HL-60 (cell line): ENCODE measurements around the gene FRK.

Experiments
- DNase-seq, 2 experiments: peaks; one replicate each; pipeline ENCODE4 v3.0.0-alpha.2; 2010 to 2020; ENCODE audit warnings: low read depth in 1 of 2, low spot score in 1 of 2
- H3K27ac ChIP-seq: fragments of 250-450 bp; sonication (Bioruptor Pico); replicated peaks from 2 replicates; pipeline ENCODE4 v1.5.1; 2020; ENCODE audit warnings: mild to moderate bottlenecking, moderate library complexity
- H3K27me3 ChIP-seq: fragments of 250-450 bp; sonication (Bioruptor Pico); 2 replicates; pipeline ENCODE4 v1.5.1; 2021; ENCODE audit warnings: mild to moderate bottlenecking, moderate library complexity; ENCODE audit not compliant: insufficient read depth, poor library complexity, severe bottlenecking
- H3K4me3 ChIP-seq: replicated peaks from 2 replicates; pipeline ENCODE4 v1.5.1; 2011; ENCODE audit warnings: mild to moderate bottlenecking, control low read depth, low read length; ENCODE audit not compliant: insufficient read depth
- GABPA ChIP-seq: IDR thresholded peaks from 2 replicates; pipeline ENCODE4 v1.6.1; 2012; ENCODE audit warnings: low read depth
- POLR2AphosphoS5 ChIP-seq: IDR thresholded peaks from 2 replicates; pipeline ENCODE4 v1.6.1; 2012; ENCODE audit warnings: low read depth
- SPI1 ChIP-seq: IDR thresholded peaks from 2 replicates; pipeline ENCODE4 v1.6.1; 2012; ENCODE audit warnings: low read depth, mild to moderate bottlenecking, borderline replicate concordance
- TF ChIP-seq, protein P1 (sequence below): IDR thresholded peaks from 2 replicates; pipeline ENCODE4 v1.6.1; 2012; ENCODE audit warnings: low read depth; ENCODE audit not compliant: insufficient replicate concordance
- TF ChIP-seq, protein P2 (sequence below): IDR thresholded peaks from one replicate; pipeline ENCODE4 v1.5.1; 2011; ENCODE audit warnings: low read length, control low read depth, inconsistent platforms; ENCODE audit not compliant: insufficient read depth

Gene FRK

DNA sequence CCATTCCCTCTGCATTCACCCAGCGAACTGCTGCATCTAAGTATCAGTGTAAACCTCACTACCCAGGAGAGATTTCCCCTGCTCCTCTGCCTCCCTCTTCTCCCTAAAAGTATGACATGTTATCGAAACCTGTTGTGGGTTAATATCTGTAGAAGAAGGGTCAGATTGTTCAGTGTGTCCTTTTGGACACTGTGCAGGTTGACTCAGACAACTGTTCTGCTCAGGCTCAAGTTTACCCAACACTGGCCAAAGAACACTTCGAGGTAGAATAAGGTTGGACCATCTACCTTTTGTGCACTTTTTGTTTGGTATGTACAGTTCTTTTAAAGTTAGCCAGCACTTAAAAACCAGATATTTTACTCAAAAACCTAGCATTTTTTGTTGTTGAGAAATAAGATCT, 44.6 kb upstream of the FRK start:
- no peak for DNase-seq
- TF ChIP-seq POLR2AphosphoS5 = no peak
- TF ChIP-seq, protein P1, sequence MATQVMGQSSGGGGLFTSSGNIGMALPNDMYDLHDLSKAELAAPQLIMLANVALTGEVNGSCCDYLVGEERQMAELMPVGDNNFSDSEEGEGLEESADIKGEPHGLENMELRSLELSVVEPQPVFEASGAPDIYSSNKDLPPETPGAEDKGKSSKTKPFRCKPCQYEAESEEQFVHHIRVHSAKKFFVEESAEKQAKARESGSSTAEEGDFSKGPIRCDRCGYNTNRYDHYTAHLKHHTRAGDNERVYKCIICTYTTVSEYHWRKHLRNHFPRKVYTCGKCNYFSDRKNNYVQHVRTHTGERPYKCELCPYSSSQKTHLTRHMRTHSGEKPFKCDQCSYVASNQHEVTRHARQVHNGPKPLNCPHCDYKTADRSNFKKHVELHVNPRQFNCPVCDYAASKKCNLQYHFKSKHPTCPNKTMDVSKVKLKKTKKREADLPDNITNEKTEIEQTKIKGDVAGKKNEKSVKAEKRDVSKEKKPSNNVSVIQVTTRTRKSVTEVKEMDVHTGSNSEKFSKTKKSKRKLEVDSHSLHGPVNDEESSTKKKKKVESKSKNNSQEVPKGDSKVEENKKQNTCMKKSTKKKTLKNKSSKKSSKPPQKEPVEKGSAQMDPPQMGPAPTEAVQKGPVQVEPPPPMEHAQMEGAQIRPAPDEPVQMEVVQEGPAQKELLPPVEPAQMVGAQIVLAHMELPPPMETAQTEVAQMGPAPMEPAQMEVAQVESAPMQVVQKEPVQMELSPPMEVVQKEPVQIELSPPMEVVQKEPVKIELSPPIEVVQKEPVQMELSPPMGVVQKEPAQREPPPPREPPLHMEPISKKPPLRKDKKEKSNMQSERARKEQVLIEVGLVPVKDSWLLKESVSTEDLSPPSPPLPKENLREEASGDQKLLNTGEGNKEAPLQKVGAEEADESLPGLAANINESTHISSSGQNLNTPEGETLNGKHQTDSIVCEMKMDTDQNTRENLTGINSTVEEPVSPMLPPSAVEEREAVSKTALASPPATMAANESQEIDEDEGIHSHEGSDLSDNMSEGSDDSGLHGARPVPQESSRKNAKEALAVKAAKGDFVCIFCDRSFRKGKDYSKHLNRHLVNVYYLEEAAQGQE = no peak
- TF ChIP-seq, protein P2, sequence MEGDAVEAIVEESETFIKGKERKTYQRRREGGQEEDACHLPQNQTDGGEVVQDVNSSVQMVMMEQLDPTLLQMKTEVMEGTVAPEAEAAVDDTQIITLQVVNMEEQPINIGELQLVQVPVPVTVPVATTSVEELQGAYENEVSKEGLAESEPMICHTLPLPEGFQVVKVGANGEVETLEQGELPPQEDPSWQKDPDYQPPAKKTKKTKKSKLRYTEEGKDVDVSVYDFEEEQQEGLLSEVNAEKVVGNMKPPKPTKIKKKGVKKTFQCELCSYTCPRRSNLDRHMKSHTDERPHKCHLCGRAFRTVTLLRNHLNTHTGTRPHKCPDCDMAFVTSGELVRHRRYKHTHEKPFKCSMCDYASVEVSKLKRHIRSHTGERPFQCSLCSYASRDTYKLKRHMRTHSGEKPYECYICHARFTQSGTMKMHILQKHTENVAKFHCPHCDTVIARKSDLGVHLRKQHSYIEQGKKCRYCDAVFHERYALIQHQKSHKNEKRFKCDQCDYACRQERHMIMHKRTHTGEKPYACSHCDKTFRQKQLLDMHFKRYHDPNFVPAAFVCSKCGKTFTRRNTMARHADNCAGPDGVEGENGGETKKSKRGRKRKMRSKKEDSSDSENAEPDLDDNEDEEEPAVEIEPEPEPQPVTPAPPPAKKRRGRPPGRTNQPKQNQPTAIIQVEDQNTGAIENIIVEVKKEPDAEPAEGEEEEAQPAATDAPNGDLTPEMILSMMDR = no peak
- TF ChIP-seq GABPA = no peak
- no peak for TF ChIP-seq SPI1
- H3K4me3 ChIP-seq = no peak overlapping the region
- H3K27me3 ChIP-seq = no peaks in the 10 kb centered on the region
- no peak overlapping the region for H3K27ac ChIP-seq

DNA sequence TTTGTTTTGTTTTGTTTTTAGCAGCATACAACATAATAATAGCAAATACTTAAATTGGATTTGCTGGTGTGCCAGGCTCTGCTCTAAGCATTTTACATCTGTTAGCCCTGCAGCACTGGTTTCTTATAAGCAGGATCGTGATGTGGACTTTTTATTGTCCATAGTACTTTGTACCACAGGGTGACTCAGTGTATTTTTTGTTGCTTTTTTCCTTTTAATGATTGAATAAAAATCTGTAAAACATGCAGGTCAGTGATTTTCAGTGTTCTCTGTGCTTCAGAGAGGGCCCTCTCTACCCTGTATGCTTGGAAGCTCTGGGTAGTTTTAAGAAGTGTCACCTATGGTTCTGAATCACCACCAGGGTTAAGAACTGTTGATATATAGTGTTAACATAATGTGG, 43.9 kb upstream of the FRK start:
- H3K27ac ChIP-seq = no peak overlapping the region
- no peak for TF ChIP-seq GABPA
- TF ChIP-seq, protein P1 = no peak
- TF ChIP-seq POLR2AphosphoS5 = no peak
- TF ChIP-seq, protein P2 = no peak
- no peak for TF ChIP-seq SPI1

DNA sequence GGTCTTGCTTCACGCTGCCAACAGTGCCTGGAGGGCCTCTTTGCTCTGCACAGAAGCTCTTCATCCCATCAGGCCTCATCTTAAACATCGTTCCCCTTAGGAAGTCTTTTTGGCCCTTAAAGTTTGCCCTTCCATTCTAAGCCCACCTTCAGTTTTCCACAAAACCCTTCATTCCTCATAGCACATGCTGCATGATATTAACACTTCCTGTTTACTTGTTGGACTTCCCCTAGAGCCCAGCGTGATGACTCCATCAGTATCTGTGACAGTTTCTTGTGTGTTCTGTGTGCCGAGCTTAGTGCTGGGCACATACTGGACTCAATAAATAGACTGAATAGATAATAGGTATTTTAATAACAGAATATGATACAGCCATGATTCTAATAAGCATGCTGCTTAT, 42.2 kb upstream of the FRK start:
- TF ChIP-seq, protein P1 = no peak
- peak; percentile 72; the same call in 1 of the 2 replicates for TF ChIP-seq SPI1
- no peak for TF ChIP-seq GABPA
- TF ChIP-seq, protein P2 = no peak
- no peak for TF ChIP-seq POLR2AphosphoS5
- no peak overlapping the region for H3K4me3 ChIP-seq
- H3K27me3 ChIP-seq = no peaks in the 10 kb centered on the region
- H3K27ac ChIP-seq = no peak overlapping the region
- no peak for DNase-seq

More for the DNA sequence above, 43.9 kb upstream of the FRK start:
- DNase-seq = no peak
- Histone ChIP-seq H3K4me3 (no peak overlapping the region), H3K27me3 (no peaks in the 10 kb centered on the region)
